MM.1S (cell line): Measurements from ENCODE around the gene DPPA5.

Source experiments
- DNase-seq: peaks from one replicate; pipeline ENCODE4 v3.0.0-alpha.2; 2015
- H2AFZ ChIP-seq: fragments of 300-600 bp; sonication (generic); 2 replicates; pipeline ENCODE4 v1.6.0; 2016; ENCODE audit warnings: antibody characterized with exemption, low read length
- H3F3A ChIP-seq: fragments of 300-600 bp; sonication (generic); 2 replicates; pipeline ENCODE4 v1.6.1; 2016; ENCODE audit warnings: mild to moderate bottlenecking, antibody characterized with exemption, low read length, moderate library complexity, mixed read lengths; ENCODE audit not compliant: insufficient read depth
- H3K27ac ChIP-seq: fragments of 300-600 bp; sonication (generic); 2 replicates; pipeline ENCODE4 v1.5.1; 2016; ENCODE audit warnings: mild to moderate bottlenecking, low read length
- H3K27me3 ChIP-seq: fragments of 300-600 bp; sonication (generic); replicated peaks from 2 replicates; pipeline ENCODE4 v1.6.0; 2016; ENCODE audit warnings: low read length; ENCODE audit not compliant: insufficient read depth
- H3K36me3 ChIP-seq: fragments of 300-600 bp; sonication (generic); replicated peaks from 2 replicates; pipeline ENCODE4 v1.6.1; 2016; ENCODE audit warnings: mild to moderate bottlenecking, low read length, mixed read lengths; ENCODE audit not compliant: insufficient read depth
- H3K4me1 ChIP-seq: fragments of 300-600 bp; sonication (generic); 2 replicates; pipeline ENCODE4 v1.6.1; 2016; ENCODE audit warnings: low read length, mixed read lengths
- H3K4me2 ChIP-seq: fragments of 300-600 bp; sonication (generic); 2 replicates; pipeline ENCODE4 v1.6.0; 2016; ENCODE audit warnings: low read depth, low read length
- H3K4me3 ChIP-seq: fragments of 300-600 bp; sonication (generic); 2 replicates; pipeline ENCODE4 v1.5.1; 2016; ENCODE audit warnings: low read length, mixed read lengths
- H3K79me2 ChIP-seq: fragments of 300-600 bp; sonication (generic); 2 replicates; pipeline ENCODE4 v1.6.1; 2016; ENCODE audit warnings: mixed run types, low read length, mixed read lengths
- H3K9ac ChIP-seq: fragments of 300-600 bp; sonication (generic); 2 replicates; pipeline ENCODE4 v1.6.1; 2016; ENCODE audit warnings: low read length, mixed read lengths
- H3K9me2 ChIP-seq: fragments of 300-600 bp; sonication (generic); replicated peaks from 2 replicates; pipeline ENCODE4 v1.6.1; 2016; ENCODE audit warnings: mild to moderate bottlenecking, low read length, mixed read lengths; ENCODE audit not compliant: insufficient read depth
- H3K9me3 ChIP-seq: fragments of 300-600 bp; sonication (generic); replicated peaks from 2 replicates; pipeline ENCODE4 v1.6.1; 2016; ENCODE audit warnings: mild to moderate bottlenecking, low read length, mixed read lengths; ENCODE audit not compliant: insufficient read depth
- H4K20me1 ChIP-seq: fragments of 300-600 bp; sonication (generic); 2 replicates; pipeline ENCODE4 v1.6.1; 2016; ENCODE audit warnings: mild to moderate bottlenecking, low read length, moderate library complexity, mixed read lengths; ENCODE audit not compliant: insufficient read depth
- CTCF ChIP-seq: fragments of 300-600 bp; sonication (generic); IDR thresholded peaks from 2 replicates; pipeline ENCODE4 v1.5.1; 2016; ENCODE audit warnings: antibody characterized with exemption, low read length, mixed read lengths
- EZH2 ChIP-seq: fragments of 300-600 bp; sonication (generic); optimal IDR thresholded peaks from 2 replicates; pipeline ENCODE3; 2017; ENCODE audit warnings: low read depth, mild to moderate bottlenecking, antibody characterized with exemption, low read length, mixed read lengths
- EZH2phosphoT487 ChIP-seq: fragments of 300-600 bp; sonication (generic); IDR thresholded peaks from 2 replicates; pipeline ENCODE4 v1.6.1; 2018; ENCODE audit warnings: antibody characterized with exemption, low read length

The DPPA5 gene

GRCh38 chr6:73389854-73390253 lies 35.8 kb upstream of the DPPA5 start:
- Histone ChIP-seq H2AFZ (no peak overlapping the region), H3K4me3 (no peak overlapping the region; the same call in 1 of the 2 replicates), H3K27ac (peak overlapping the region; percentile 66; the same call in 1 of the 2 replicates), H3K27me3 (no peaks in the 10 kb centered on the region), H3K36me3 (no peaks in the 10 kb centered on the region), H3F3A (peaks cover 12% of the 10 kb centered on the region), H3K4me1 (peaks cover 24% of the 10 kb centered on the region), H3K9me2 (no peaks in the 10 kb centered on the region), H3K79me2 (no peaks in the 10 kb centered on the region), H4K20me1 (no peaks in the 10 kb centered on the region), H3K9ac (no peak overlapping the region; the same call in 1 of the 2 replicates), H3K4me2 (peak overlapping the region; percentile 42; the same call in 1 of the 2 replicates), H3K9me3 (no peaks in the 10 kb centered on the region)
- TF ChIP-seq CTCF (no peak), EZH2 (no peak), EZH2phosphoT487 (no peak)
- DNase-seq = peak; percentile 83

GRCh38 chr6:73388800-73389512 lies 34.9 kb upstream of the DPPA5 start:
- H3K27ac ChIP-seq = peak overlapping the region; percentile 66
- TF ChIP-seq CTCF (peak; percentile 29), EZH2phosphoT487 (no peak), EZH2 (no peak)
- peak overlapping the region; percentile 40 for H3K4me2 ChIP-seq

GRCh38 chr6:73388433-73388799 lies 34.3 kb upstream of the DPPA5 start:
- Histone ChIP-seq H3K79me2 (no peaks in the 10 kb centered on the region), H2AFZ (peak overlapping the region; percentile 55; the same call in 1 of the 2 replicates), H3K9ac (peak overlapping the region; percentile 50; the same call in 1 of the 2 replicates), H3F3A (peaks cover 12% of the 10 kb centered on the region), H3K4me1 (peaks cover 24% of the 10 kb centered on the region), H4K20me1 (no peaks in the 10 kb centered on the region), H3K9me2 (no peaks in the 10 kb centered on the region), H3K27me3 (no peaks in the 10 kb centered on the region), H3K4me3 (peak overlapping the region; percentile 55), H3K9me3 (no peaks in the 10 kb centered on the region), H3K4me2 (peak overlapping the region; percentile 40; the same call in 1 of the 2 replicates), H3K36me3 (no peaks in the 10 kb centered on the region), H3K27ac (no peak overlapping the region; the same call in 1 of the 2 replicates)
- TF ChIP-seq CTCF (no peak), EZH2phosphoT487 (no peak), EZH2 (no peak)
- DNase-seq = no peak

More at GRCh38 chr6:73388800-73389512, 34.9 kb upstream of the DPPA5 start:
- Histone ChIP-seq H3K79me2 (no peaks in the 10 kb centered on the region), H3K9ac (peak overlapping the region; percentile 50; the same call in 1 of the 2 replicates), H4K20me1 (no peaks in the 10 kb centered on the region), H3K4me3 (peak overlapping the region; percentile 55), H3K9me2 (no peaks in the 10 kb centered on the region), H3K36me3 (no peaks in the 10 kb centered on the region), H3F3A (peaks cover 12% of the 10 kb centered on the region), H2AFZ (peak overlapping the region; percentile 55; the same call in 1 of the 2 replicates), H3K27me3 (no peaks in the 10 kb centered on the region), H3K9me3 (no peaks in the 10 kb centered on the region), H3K4me1 (peaks cover 24% of the 10 kb centered on the region)
- DNase-seq = peak; percentile 82
